Ascending aorta (tissue), 2 donors: ENCODE data around the gene C1orf50. TPM values are rescaled to one million over a fixed set of nuclear protein-coding genes. Genes with fewer than 3 reads are reported as not detected.

Experiments used
- DNase-seq, 2 donors: peaks; one replicate each; pipeline ENCODE4 v3.0.0-alpha.2; 2019; ENCODE audit warnings: low spot score in 2 of 2
- H3K27ac ChIP-seq, 2 donors: fragments of 200-600 bp; sonication (generic); one replicate each; pipeline ENCODE4 v1.5.1; 2016 to 2017; ENCODE audit warnings: mild to moderate bottlenecking in 1 of 2
- H3K27me3 ChIP-seq: fragments of 200-600 bp; sonication (generic); one replicate; pipeline ENCODE4 v1.5.1; 2017
- H3K36me3 ChIP-seq, 2 donors: fragments of 200-600 bp; sonication (generic); one replicate each; pipeline ENCODE4 v1.5.1; 2016
- H3K4me1 ChIP-seq, 2 donors: fragments of 200-600 bp; sonication (generic); one replicate each; pipeline ENCODE4 v1.5.1; 2016 to 2017; ENCODE audit warnings: mild to moderate bottlenecking in 1 of 2
- H3K4me3 ChIP-seq, 2 donors: fragments of 200-600 bp; sonication (generic); one replicate each; pipeline ENCODE4 v1.5.1; 2016 to 2017; ENCODE audit warnings: mild to moderate bottlenecking in 1 of 2
- H3K9me3 ChIP-seq, 2 donors: fragments of 200-600 bp; sonication (generic); one replicate each; pipeline ENCODE4 v1.5.1; 2016
- CTCF ChIP-seq, 3 experiments: fragments of 200-600 bp in 2 of 3; fragments of 450-650 bp in 1 of 3; sonication (generic) in 2 of 3; IDR thresholded peaks; one replicate each; pipeline ENCODE4 v1.5.1; 2016 to 2019; ENCODE audit warnings: antibody characterized with exemption in 3 of 3, mild to moderate bottlenecking in 1 of 3, moderate library complexity in 1 of 3
- intact Hi-C: fragments of 100-400 bp; cut with DNase I; formaldehyde crosslinking; loops from one replicate; pipeline ENCODE4 v1.15.1; 2023
- total RNA-seq: library from RNA; depleted of rRNA; stranded (reverse); fragments of >200 nt; gene quantifications from one replicate; pipeline ENCODE4 v1.1.0, GENCODE V29; 2016

C1orf50 gene
- total RNA-seq, 1 donor from 2014 or later, result 0.64 TPM

- no peaks in the 10 kb centered on the region for H3K27me3 ChIP-seq
- no peaks in the 10 kb centered on the region for H3K4me1 ChIP-seq
- no peak overlapping the region for H3K27ac ChIP-seq
- no peak overlapping the region for H3K4me3 ChIP-seq
- intact Hi-C loops, result loop anchor here (5.0 kb wide), 1 partner anchor 169 kb away; no protein-coding TSS in a partner anchor
- H3K36me3 ChIP-seq, result peaks cover 39 to 50% of the 10 kb centered on the region in 2 donors
- TF ChIP-seq CTCF (IDR thresholded peaks at IDR 0.05), result no peak
- H3K9me3 ChIP-seq, result no peaks in the 10 kb centered on the region
- DNase-seq, result no peak
Observed at GRCh38 chr1:42745851-42746250, 21.2 kb upstream of the C1orf50 start.

GRCh38 chr1:42746436-42747105 is 20.5 kb upstream of the C1orf50 start:
- Histone ChIP-seq H3K4me1 (no peaks in the 10 kb centered on the region), H3K27ac (no peak overlapping the region), H3K9me3 (no peaks in the 10 kb centered on the region), H3K4me3 (no peak overlapping the region), H3K36me3 (peaks cover 40 to 51% of the 10 kb centered on the region in 2 donors), H3K27me3 (no peaks in the 10 kb centered on the region)
- no peak for DNase-seq
- no peak for TF ChIP-seq CTCF (IDR thresholded peaks at IDR 0.05)
- intact Hi-C loops, result loop anchor here (5.0 kb wide), 1 partner anchor 169 kb away; no protein-coding TSS in a partner anchor

- peak in 2 of 3 experiments; percentile 38 to 48 for TF ChIP-seq CTCF (IDR thresholded peaks at IDR 0.05)
Observed at GRCh38 chr1:42747125-42747524, 19.9 kb upstream of the C1orf50 start.

GRCh38 chr1:42748021-42748420 is 19.0 kb upstream of the C1orf50 start:
- H3K9me3 ChIP-seq, result no peaks in the 10 kb centered on the region
- no peaks in the 10 kb centered on the region for H3K27me3 ChIP-seq
- no peaks in the 10 kb centered on the region for H3K4me1 ChIP-seq
- H3K4me3 ChIP-seq, result no peak overlapping the region
- intact Hi-C loops, result loop anchor here (5.0 kb wide), 1 partner anchor 171 kb away; no protein-coding TSS in a partner anchor
- no peak for DNase-seq
- peaks cover 53 to 65% of the 10 kb centered on the region in 2 donors for H3K36me3 ChIP-seq
- TF ChIP-seq CTCF (IDR thresholded peaks at IDR 0.05), result no peak
- H3K27ac ChIP-seq, result no peak overlapping the region

More at GRCh38 chr1:42747125-42747524, 19.9 kb upstream of the C1orf50 start:
- Histone ChIP-seq H3K27me3 (no peaks in the 10 kb centered on the region), H3K4me1 (no peaks in the 10 kb centered on the region), H3K27ac (no peak overlapping the region), H3K36me3 (peaks cover 46 to 56% of the 10 kb centered on the region in 2 donors), H3K4me3 (no peak overlapping the region), H3K9me3 (no peaks in the 10 kb centered on the region)
- intact Hi-C loops, result loop anchor here (5.0 kb wide), 1 partner anchor 170 kb away; no protein-coding TSS in a partner anchor
- no peak for DNase-seq

GRCh38 chr1:42748461-42749410 is 18.3 kb upstream of the C1orf50 start:
- Histone ChIP-seq H3K4me1 (no peaks in the 10 kb centered on the region), H3K9me3 (no peaks in the 10 kb centered on the region), H3K27ac (no peak overlapping the region), H3K4me3 (no peak overlapping the region), H3K27me3 (no peaks in the 10 kb centered on the region), H3K36me3 (peaks cover 57 to 72% of the 10 kb centered on the region in 2 donors)
- no peak for TF ChIP-seq CTCF (IDR thresholded peaks at IDR 0.05)
- intact Hi-C loops, result loop anchor here (5.0 kb wide), 1 partner anchor 171 kb away; no protein-coding TSS in a partner anchor
- no peak for DNase-seq
